CD4-positive, alpha-beta T cell treated with Interleukin-17A for 1 hour (primary cell): Measurements from ENCODE around the gene C1QTNF5.

Experiments
- DNase-seq: peaks from one replicate; pipeline ENCODE4 v3.0.0-alpha.2; 2020

Gene C1QTNF5

DNA sequence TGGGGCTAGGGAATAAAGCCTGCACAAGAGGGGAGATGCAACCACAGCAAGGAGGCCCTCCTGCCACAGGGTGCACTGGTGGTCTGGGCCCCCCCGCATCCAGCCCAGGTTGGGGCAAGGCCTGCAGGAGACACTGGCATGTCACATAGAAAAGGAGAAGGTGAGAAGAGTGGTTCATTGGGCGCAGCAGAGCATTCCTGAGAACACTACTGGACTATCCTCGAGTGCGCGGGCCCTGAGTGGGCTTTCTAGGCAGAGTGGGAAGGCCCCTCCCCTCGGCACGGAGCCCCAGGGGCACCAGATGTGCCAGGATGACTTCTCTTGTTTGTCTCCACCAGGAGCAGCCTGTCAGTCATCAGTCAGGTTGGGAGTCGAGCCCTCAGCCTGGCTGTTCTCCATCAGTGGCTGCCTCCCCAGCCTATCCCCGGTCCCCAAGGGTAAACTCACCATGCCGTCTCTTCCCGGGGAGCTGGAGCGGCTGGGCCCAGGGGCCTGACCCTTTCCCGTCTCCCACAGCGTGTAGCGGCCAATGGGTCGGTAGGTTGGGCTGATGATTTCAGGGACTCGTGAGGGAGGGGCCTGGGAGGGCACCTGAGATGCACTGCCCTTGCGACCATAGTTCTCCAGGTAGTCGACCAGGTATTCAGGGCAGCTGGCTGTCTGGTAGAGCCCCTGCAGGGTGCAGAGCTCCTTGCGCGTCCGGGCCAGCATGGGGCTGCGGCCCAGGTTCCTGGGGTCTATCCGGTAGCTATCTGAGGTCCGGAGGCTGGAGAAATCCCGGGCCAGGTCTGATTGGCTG is 31.8 kb upstream of the C1QTNF5 start:
- no peak for DNase-seq

- no peak for DNase-seq
Measured at GRCh38 chr11:119371778-119372182, 31.1 kb upstream of the C1QTNF5 start.

DNA sequence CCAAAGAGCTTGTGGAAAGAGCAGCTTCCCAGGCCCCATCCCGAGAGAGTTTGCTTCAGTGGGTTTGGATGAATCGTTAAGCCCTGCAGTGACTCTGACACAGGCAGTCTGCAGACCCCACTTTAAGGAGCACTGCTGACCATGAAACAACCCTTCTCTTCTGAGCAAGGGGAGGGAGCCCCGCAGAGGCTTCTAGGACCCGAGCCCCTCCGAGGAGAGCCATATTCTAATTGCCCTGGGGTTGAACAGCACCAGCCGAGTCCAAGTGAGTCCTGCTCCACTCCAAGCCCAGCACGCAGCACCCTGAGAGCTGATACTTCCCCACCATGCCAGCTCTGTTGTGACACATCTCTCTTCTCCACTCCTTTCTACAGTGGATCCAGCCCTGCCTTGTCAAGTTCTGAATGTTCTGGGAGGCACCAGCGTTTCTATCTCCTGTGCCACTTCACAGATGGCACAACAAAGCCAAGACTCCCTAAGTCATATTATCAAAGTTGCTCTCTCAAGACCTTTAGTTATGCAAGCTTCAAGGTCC is 30.5 kb upstream of the C1QTNF5 start:
- no peak for DNase-seq

DNA sequence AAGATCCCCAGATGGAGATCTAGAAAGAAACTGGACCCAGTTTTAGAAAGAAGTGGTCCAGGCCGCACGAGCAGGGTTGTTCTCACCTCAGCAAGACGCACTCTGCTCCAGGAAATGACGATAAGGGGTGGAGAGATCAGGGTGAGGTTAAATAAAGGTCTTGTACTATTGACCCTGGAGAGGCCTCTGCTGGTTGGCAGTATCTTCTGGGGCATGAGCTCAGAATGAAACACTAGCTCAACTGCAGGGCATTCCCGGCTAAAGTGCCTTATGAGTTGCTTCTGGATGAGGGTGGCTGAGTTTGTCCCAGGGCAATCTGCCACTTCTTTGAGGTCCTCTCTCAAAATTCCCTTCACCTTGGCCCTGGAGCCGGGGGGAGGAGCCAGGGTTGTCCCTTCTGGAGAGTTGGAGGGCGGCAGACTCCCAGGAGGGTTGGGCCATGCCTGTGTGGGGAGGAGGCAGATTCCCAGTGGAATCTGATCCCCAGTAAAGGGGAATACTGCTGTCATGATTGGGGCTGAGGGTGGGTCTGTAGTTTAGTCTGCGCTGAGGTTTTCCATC is 29.9 kb upstream of the C1QTNF5 start:
- peak; percentile 44 for DNase-seq

DNA sequence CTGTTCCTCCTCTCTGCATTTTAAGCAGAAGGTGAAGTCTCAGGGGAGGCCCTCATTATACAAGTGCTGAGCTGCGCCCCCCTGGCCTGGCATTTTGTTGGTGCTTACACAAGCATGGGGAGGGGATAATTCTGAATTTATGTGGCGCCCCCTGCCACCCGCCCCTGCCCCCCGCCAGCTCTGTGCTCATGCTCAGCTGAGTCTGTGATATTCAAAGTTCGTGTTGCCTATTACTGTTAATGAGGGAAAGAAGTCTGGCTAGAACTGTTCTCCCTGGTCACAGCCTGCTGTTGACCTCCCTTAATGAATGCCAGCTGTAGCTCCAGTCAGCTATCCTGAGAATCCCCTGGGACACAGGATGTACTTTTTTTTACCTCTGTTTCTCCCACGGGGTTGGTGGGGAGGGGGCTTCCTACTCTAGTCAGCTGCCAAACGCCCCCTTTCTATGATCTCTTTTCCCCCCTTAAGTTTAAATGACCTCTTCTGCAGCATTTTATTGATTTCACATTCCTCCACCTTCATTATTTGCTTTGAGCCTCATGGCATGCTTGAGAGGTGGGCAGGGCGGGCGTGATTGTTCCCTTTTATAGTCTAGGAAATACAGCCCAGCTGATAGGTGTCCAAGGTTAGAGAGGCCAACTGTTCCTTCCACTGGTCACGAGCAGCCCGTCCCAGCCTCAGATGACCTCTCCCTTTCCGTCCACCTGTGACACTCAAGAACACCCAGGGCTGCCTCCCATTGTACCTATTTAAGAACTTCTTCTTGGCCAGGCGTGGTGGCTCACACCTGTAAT is 28.6 kb upstream of the C1QTNF5 start:
- no peak for DNase-seq

GRCh38 chr11:119368121-119369034 is 27.7 kb upstream of the C1QTNF5 start:
- DNase-seq = no peak

DNA sequence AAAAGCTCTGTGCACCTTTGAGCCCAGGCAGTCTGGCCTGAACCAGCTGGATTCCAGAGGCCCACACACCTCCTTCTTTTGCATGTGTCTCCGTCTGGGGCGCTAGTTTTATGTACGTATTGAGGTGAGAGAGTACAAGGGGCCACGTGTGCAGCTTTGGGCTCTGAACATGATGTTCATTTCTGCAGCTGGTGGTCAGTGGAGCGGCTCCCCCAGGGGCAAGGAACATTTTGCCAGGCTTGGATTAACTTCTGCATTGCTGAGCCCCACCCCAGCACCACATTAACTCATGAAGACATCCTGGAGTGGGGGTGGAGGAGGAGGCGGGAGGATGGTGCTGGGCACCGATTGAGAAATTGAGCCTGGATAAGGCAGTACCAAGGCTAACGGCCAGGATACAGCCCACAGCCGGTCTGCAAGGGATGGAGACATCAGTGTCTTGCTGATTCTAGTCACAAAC is 27.0 kb upstream of the C1QTNF5 start:
- DNase-seq = no peak

GRCh38 chr11:119366690-119367620 is 26.3 kb upstream of the C1QTNF5 start:
- no peak for DNase-seq

- no peak for DNase-seq
Measured at GRCh38 chr11:119365071-119365591, 24.4 kb upstream of the C1QTNF5 start.

DNA sequence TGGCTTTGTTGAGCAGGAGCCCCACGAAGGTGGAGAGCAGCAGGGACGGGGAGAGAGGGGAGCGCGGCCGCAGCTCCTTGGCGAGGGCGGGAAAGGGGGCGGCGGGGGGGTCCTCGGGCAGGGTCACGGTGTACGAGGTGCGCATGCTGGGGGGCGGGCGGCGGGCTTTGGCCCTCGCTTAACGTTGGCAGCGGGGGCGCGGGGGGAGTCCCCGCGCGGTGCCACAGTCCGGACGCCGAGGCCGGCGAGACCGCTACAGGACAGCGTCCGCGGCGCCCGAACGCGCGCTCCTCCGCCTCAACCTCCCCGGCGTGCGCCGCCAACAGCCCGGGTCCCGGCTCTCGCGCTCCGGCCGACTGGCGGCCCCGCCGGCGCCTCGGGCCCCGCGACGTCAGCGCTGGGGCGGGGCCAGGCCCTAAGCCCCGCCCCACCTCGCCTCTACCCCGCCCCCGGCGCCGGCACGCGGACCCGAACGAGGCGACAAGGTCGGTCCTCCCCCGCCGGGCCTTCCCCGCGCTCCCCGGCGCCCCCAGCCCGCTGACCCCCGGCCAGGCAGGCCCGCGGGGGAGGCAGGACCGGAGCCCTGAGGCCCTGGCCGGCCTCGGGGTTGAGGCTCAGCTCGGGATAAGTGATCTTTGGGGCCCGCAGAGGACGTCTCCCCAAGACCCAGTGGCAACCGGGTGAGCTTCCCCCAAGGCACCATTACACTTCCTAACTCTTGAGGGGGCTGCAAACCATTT is 23.3 kb upstream of the C1QTNF5 start:
- DNase-seq = peak; percentile 53

DNA sequence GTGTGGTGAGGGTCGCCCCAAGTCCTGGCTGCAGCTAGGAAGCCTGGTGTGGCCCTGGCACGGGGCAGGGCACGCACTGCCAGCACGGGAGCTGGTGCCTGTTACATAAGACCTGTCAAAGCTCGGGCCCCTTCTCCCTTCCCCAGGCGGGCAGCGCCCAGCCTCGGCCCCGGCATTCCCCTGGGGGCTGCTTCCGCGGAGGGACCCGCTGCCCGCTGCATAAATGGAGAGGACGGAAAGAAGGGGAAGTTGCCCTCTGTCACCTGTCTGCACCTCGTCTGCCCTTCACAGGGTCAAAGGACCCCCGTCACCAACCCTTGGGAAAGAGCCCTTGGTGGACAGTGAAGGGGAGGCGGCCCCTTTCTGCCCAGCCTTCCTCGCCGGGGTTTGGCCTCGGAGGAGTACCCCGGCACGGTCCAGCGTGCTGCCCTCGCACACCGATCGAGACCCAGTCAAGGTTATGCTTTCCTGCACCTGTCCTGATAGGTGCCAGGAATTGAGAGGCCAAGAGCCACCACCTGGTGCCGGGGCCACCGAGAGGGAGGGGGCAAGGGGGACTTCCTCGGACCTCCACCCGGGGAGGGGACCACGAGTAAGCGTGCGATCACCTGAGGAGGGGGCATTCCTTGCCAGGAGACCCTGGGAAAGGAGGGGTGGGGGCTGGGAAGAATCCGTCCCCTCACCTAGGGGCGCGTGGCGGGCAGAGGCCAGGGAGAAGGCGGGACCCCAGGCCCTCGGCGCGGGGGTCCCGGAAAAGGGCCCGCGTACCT is 22.6 kb upstream of the C1QTNF5 start:
- DNase-seq = no peak

GRCh38 chr11:119362741-119363080 is 22.0 kb upstream of the C1QTNF5 start:
- no peak for DNase-seq

- no peak for DNase-seq
Measured at GRCh38 chr11:119361941-119362725, 21.4 kb upstream of the C1QTNF5 start.

- no peak for DNase-seq
Measured at GRCh38 chr11:119361056-119361787, 20.5 kb upstream of the C1QTNF5 start.

GRCh38 chr11:119359365-119360214 is 18.9 kb upstream of the C1QTNF5 start:
- DNase-seq = no peak

DNA sequence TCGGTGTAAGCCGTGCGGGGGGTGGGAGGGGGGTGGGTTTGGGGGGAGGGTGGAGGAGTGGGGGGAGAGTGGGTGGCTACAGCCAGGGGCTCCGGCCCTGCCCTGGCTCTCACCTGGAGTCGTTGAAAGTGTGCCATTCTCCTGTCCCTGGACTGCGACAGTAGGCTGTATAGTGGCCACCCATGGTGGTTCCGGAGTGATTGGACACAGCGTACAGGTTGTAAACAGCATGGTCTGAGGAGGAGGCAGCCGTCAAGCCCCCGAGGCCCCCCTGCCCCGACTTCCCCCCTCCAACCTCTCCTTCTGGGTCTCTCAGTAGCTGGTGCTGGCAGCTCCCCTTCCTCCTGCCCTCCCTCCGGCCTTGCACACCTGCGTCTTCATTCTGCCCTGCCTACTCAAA is 16.4 kb upstream of the C1QTNF5 start:
- no peak for DNase-seq
